Endodermal cell (in vitro differentiated cells): ENCODE results near the gene CMTM7. TPM values are rescaled to one million over a fixed set of nuclear protein-coding genes. Genes with fewer than 3 reads are reported as not detected.
A peak's percentile ranks its signal among the peaks of the same experiment; 100 is the strongest.

ENCODE experiments used
- DNase-seq: peaks from one replicate; pipeline ENCODE4 v3.0.0-alpha.2; 2017
- H3K27ac ChIP-seq: 2 replicates; pipeline ENCODE4 v1.5.1; 2013; ENCODE audit warnings: mild to moderate bottlenecking, low read depth, low read length, moderate library complexity
- H3K27me3 ChIP-seq: 2 replicates; pipeline ENCODE4 v1.6.1; 2013; ENCODE audit warnings: mild to moderate bottlenecking, low read length, moderate library complexity; ENCODE audit not compliant: insufficient read depth, control insufficient read depth, poor library complexity, severe bottlenecking
- H3K36me3 ChIP-seq: 2 replicates; pipeline ENCODE4 v1.7.0; 2013; ENCODE audit warnings: mild to moderate bottlenecking, low read length, moderate library complexity; ENCODE audit not compliant: control insufficient read depth, insufficient read depth
- H3K4me1 ChIP-seq: one replicate; pipeline ENCODE4 v1.7.0; 2013; ENCODE audit warnings: low read length; ENCODE audit not compliant: control insufficient read depth, insufficient read depth
- H3K4me3 ChIP-seq: 2 replicates; pipeline ENCODE4 v1.5.1; 2013; ENCODE audit warnings: mild to moderate bottlenecking, low read length, moderate library complexity
- H3K9ac ChIP-seq: 2 replicates; pipeline ENCODE4 v1.6.1; 2013; ENCODE audit warnings: mild to moderate bottlenecking, low read length, moderate library complexity; ENCODE audit not compliant: poor library complexity, severe bottlenecking; ENCODE audit errors: extremely low read depth
- H3K9me3 ChIP-seq: 2 replicates; pipeline ENCODE4 v1.6.1; 2013; ENCODE audit warnings: mild to moderate bottlenecking, low read length, moderate library complexity; ENCODE audit not compliant: control insufficient read depth
- H3K27ac Mint-ChIP-seq: 2 replicates; pipeline ENCODE4 v1.8.0; 2020; ENCODE audit warnings: mixed read lengths
- H3K27me3 Mint-ChIP-seq: 2 replicates; pipeline ENCODE4 v1.8.0; 2021; ENCODE audit warnings: mild to moderate bottlenecking, mixed read lengths; ENCODE audit not compliant: insufficient read depth
- H3K36me3 Mint-ChIP-seq: 2 replicates; pipeline ENCODE4 v1.8.0; 2020; ENCODE audit warnings: low read depth, mixed read lengths
- H3K4me1 Mint-ChIP-seq: 2 replicates; pipeline ENCODE4 v1.8.0; 2020; ENCODE audit warnings: mixed read lengths
- H3K4me3 Mint-ChIP-seq: 2 replicates; pipeline ENCODE4 v1.8.0; 2020; ENCODE audit warnings: mild to moderate bottlenecking, moderate library complexity, mixed read lengths
- H3K9me3 Mint-ChIP-seq: 2 replicates; pipeline ENCODE4 v1.8.0; 2020; ENCODE audit warnings: mild to moderate bottlenecking, mixed read lengths
- WGBS, 2 experiments: methylation state at CpG; one replicate each; pipeline versions ENCODE4 v1.1.5 to v1.1.7; 2013; ENCODE audit warnings: missing lambda C conversion rate in 2 of 2, mixed read lengths in 1 of 2; ENCODE audit not compliant: insufficient coverage in 1 of 2, insufficient read length in 1 of 2; 5-methylcytosine and 5-hydroxymethylcytosine counted together
- total RNA-seq, 2 donors: library from RNA; stranded (reverse); fragmentation: NEBNext Ultra II Directional in 1 of 2; extraction: Animal tissue kit (Norgen Biotek cat#: 25700) in 1 of 2; gene quantifications; 2 replicates in 1 of 2; 3 replicates in 1 of 2; pipeline ENCODE4 v1.2.1, GENCODE V29; 2021
- TF ChIP-seq, protein P1 (sequence below): fragments of 200-600 bp; sonication (generic); conservative IDR thresholded peaks from 2 replicates; pipeline ENCODE4 v1.5.0; 2021; ENCODE audit warnings: antibody characterized with exemption, mild to moderate bottlenecking

Gene CMTM7
- total RNA-seq, 2 donors from 2014 or later, result 11.1 TPM

GRCh38 chr3:32401556-32402081 is 10.0 kb downstream of the CMTM7 start:
- Mint-ChIP-seq H3K36me3 (peaks cover 4% of the 10 kb centered on the region), H3K27me3 (no peaks in the 10 kb centered on the region), H3K9me3 (no peaks in the 10 kb centered on the region), H3K4me1 (peaks cover 20% of the 10 kb centered on the region), H3K4me3 (peak overlapping the region; percentile 51), H3K27ac (peak overlapping the region; percentile 89)
- Histone ChIP-seq H3K9me3 (no peaks in the 10 kb centered on the region), H3K36me3 (no peaks in the 10 kb centered on the region), H3K27me3 (peaks cover 7% of the 10 kb centered on the region), H3K27ac (peak overlapping the region; percentile 94), H3K9ac (peak overlapping the region; percentile 47), H3K4me3 (peak overlapping the region; percentile 56), H3K4me1 (peaks cover 3% of the 10 kb centered on the region)
- DNase-seq, result peak; percentile 88
- TF ChIP-seq, protein P1, sequence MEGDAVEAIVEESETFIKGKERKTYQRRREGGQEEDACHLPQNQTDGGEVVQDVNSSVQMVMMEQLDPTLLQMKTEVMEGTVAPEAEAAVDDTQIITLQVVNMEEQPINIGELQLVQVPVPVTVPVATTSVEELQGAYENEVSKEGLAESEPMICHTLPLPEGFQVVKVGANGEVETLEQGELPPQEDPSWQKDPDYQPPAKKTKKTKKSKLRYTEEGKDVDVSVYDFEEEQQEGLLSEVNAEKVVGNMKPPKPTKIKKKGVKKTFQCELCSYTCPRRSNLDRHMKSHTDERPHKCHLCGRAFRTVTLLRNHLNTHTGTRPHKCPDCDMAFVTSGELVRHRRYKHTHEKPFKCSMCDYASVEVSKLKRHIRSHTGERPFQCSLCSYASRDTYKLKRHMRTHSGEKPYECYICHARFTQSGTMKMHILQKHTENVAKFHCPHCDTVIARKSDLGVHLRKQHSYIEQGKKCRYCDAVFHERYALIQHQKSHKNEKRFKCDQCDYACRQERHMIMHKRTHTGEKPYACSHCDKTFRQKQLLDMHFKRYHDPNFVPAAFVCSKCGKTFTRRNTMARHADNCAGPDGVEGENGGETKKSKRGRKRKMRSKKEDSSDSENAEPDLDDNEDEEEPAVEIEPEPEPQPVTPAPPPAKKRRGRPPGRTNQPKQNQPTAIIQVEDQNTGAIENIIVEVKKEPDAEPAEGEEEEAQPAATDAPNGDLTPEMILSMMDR, result no peak
- WGBS, 2 experiments, result 8 to 14% methylated on average over 17 to 41 of the region's 41 CpGs

DNA sequence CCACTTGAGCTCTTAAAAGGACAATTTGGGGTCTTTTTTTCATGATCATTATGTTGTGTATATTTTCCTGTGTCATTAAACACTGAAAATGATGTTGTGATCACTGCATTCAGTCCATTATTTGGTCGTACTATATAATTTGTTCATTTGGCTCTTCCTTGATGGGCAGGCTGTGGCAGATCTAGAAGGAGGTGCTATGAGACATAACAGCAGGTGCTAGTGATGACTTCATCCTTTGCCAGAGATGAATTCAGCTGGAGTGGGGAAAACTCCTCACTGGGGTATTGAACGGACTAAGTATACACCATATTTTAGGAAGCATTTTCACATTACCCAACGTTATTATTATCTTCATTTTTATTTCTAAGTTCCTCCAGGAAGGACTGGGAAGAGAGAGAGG is 12.0 kb downstream of the CMTM7 start:
- H3K4me3 ChIP-seq, result no peak overlapping the region
- Mint-ChIP-seq H3K4me3 (no peak overlapping the region), H3K27me3 (peaks cover 3% of the 10 kb centered on the region), H3K27ac (no peak overlapping the region), H3K4me1 (peaks cover 20% of the 10 kb centered on the region), H3K36me3 (peaks cover 4% of the 10 kb centered on the region), H3K9me3 (no peaks in the 10 kb centered on the region)
- no peak for DNase-seq
- TF ChIP-seq, protein P1, result no peak
- H3K27me3 ChIP-seq, result peaks cover 7% of the 10 kb centered on the region
- H3K4me1 ChIP-seq, result peaks cover 3% of the 10 kb centered on the region
- WGBS, 2 experiments, result 88% methylated on average over 3 of the region's 3 CpGs; no CpG with 5 or more reads in 1 of the 2 experiments
- H3K9me3 ChIP-seq, result no peaks in the 10 kb centered on the region
- no peak overlapping the region for H3K27ac ChIP-seq
- H3K36me3 ChIP-seq, result no peaks in the 10 kb centered on the region
- H3K9ac ChIP-seq, result no peak overlapping the region

DNA sequence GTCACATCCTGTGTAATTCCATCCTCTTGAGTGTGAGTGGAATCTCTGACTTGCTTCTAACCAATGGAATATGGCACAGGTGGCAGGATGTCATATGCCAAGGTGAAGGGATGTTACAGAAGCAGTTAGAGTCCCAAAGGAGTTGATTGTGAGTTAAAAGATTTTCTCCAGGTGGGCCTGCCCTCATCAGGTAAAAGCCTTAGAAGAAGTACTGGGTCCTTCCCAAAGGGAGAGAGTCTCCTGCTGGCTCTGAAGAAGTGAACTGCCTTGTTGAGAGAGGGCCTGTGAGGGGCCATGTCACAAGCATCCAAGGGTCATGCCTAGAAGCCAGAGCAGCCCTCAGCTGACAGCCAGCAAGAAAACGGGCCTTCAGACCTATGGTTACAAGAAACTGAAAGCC is 13.1 kb downstream of the CMTM7 start:
- peaks cover 4% of the 10 kb centered on the region for H3K36me3 Mint-ChIP-seq
- WGBS, 2 experiments, result 80 to 93% methylated on average over 1 of the region's 1 CpG
- no peak overlapping the region for H3K4me3 Mint-ChIP-seq
- DNase-seq, result no peak
- H3K9ac ChIP-seq, result no peak overlapping the region
- no peak overlapping the region for H3K4me3 ChIP-seq
- peaks cover 22% of the 10 kb centered on the region for H3K4me1 Mint-ChIP-seq
- no peaks in the 10 kb centered on the region for H3K36me3 ChIP-seq
- H3K27me3 Mint-ChIP-seq, result peaks cover 7% of the 10 kb centered on the region
- no peaks in the 10 kb centered on the region for H3K9me3 Mint-ChIP-seq
- H3K27ac ChIP-seq, result no peak overlapping the region
- TF ChIP-seq, protein P1, result no peak
- H3K27ac Mint-ChIP-seq, result no peak overlapping the region
- H3K9me3 ChIP-seq, result no peaks in the 10 kb centered on the region
- peaks cover 4% of the 10 kb centered on the region for H3K4me1 ChIP-seq
- peaks cover 7% of the 10 kb centered on the region for H3K27me3 ChIP-seq
